DMS79 treated with DMSO at 0.1 percent for 48 hours (cell line): Measurements from ENCODE around the gene CTDSPL2.
"Not testable (repeated sequence)": the region's sequence is repeated elsewhere in the genome, so short reads cannot be mapped to it uniquely, and the experiment has no call there.

ENCODE experiments used
- DNase-seq: peaks from one replicate; lab custom pipeline; 2025; lab: John Stamatoyannopoulos, UW

CTDSPL2 gene

GRCh38 chr15:44485880-44486279 lies 58.5 kb downstream of the CTDSPL2 start:
- DNase-seq, result no peak

GRCh38 chr15:44489464-44489863 lies 62.0 kb downstream of the CTDSPL2 start:
- no peak for DNase-seq

GRCh38 chr15:44490622-44491021 lies 63.2 kb downstream of the CTDSPL2 start:
- DNase-seq, result no peak

GRCh38 chr15:44492040-44492439 lies 64.6 kb downstream of the CTDSPL2 start:
- DNase-seq, result no peak

- no peak for DNase-seq
Observed at GRCh38 chr15:44492672-44493071, 65.2 kb downstream of the CTDSPL2 start.

GRCh38 chr15:44495562-44495961 lies 68.1 kb downstream of the CTDSPL2 start:
- no peak for DNase-seq

GRCh38 chr15:44500555-44500954 lies 73.1 kb downstream of the CTDSPL2 start:
- no peak for DNase-seq

- DNase-seq, result no peak
Observed at GRCh38 chr15:44501768-44502366, 74.4 kb downstream of the CTDSPL2 start.

GRCh38 chr15:44516436-44516835 lies 89.0 kb downstream of the CTDSPL2 start:
- DNase-seq, result no peak

- DNase-seq, result no peak
Observed at GRCh38 chr15:44519537-44519936, 92.1 kb downstream of the CTDSPL2 start.

GRCh38 chr15:44525018-44525417 lies 97.6 kb downstream of the CTDSPL2 start:
- no peak for DNase-seq

GRCh38 chr15:44527241-44527640 lies 99.8 kb downstream of the CTDSPL2 start:
- no peak for DNase-seq

GRCh38 chr15:44529864-44530604 lies 102.6 kb downstream of the CTDSPL2 start:
- DNase-seq, result no peak

- DNase-seq, result no peak
Observed at GRCh38 chr15:44530653-44531052, 103.2 kb downstream of the CTDSPL2 start.

GRCh38 chr15:44532275-44532674 lies 104.8 kb downstream of the CTDSPL2 start:
- not testable (repeated sequence) for DNase-seq

GRCh38 chr15:44532689-44533088 lies 105.3 kb downstream of the CTDSPL2 start:
- no peak for DNase-seq

GRCh38 chr15:44535092-44535491 lies 107.7 kb downstream of the CTDSPL2 start:
- no peak for DNase-seq

- no peak for DNase-seq
Observed at GRCh38 chr15:44535523-44536301, 108.3 kb downstream of the CTDSPL2 start.

- no peak for DNase-seq
Observed at GRCh38 chr15:44536302-44536961, 109.0 kb downstream of the CTDSPL2 start.

GRCh38 chr15:44536962-44537734 lies 109.7 kb downstream of the CTDSPL2 start, which contains the start of gene EIF3J:
TSS of gene EIF3J (plus strand) at chr15:44537147. CDS start at chr15:44537195, 48 bp downstream.
- peak; percentile 71 for DNase-seq

- no peak for DNase-seq
Observed at GRCh38 chr15:44537735-44538240, 110.4 kb downstream of the CTDSPL2 start.
